HG03571 (cell line): Measurements from ENCODE around the gene HS3ST4.

Experiments used
- ATAC-seq: cut with Tn5 transposase; IDR thresholded peaks from one replicate; pipeline ENCODE4 v1.9.1; 2021; ENCODE audit not compliant: unreplicated experiment

Gene HS3ST4

GRCh38 chr16:25691519-25692091 is at the start of gene HS3ST4:
HS3ST4 (plus strand) TSS chr16:25691959.
- ATAC-seq: no peak

GRCh38 chr16:25643633-25644032 is 48.1 kb upstream of the HS3ST4 start:
- ATAC-seq: no peak

GRCh38 chr16:25656639-25657038 is 35.1 kb upstream of the HS3ST4 start:
- ATAC-seq: no peak

GRCh38 chr16:25676820-25677219 is 14.9 kb upstream of the HS3ST4 start:
- no peak for ATAC-seq

GRCh38 chr16:25679511-25679910 is 12.2 kb upstream of the HS3ST4 start:
- ATAC-seq: no peak

- no peak for ATAC-seq
Observed at GRCh38 chr16:25689137-25689836, 2.5 kb upstream of the HS3ST4 start.

- no peak for ATAC-seq
Observed at GRCh38 chr16:25690552-25691143, 1.1 kb upstream of the HS3ST4 start.

- ATAC-seq: no peak
Observed at GRCh38 chr16:25692351-25692741, 587 bp downstream of the HS3ST4 start.

- ATAC-seq: no peak
Observed at GRCh38 chr16:25692742-25693508, 1.2 kb downstream of the HS3ST4 start.

- ATAC-seq: no peak
Observed at GRCh38 chr16:25693631-25694030, 1.9 kb downstream of the HS3ST4 start.

- ATAC-seq: no peak
Observed at GRCh38 chr16:25699069-25699468, 7.3 kb downstream of the HS3ST4 start.

GRCh38 chr16:25700547-25700946 is 8.8 kb downstream of the HS3ST4 start:
- no peak for ATAC-seq

- ATAC-seq: no peak
Observed at GRCh38 chr16:25707553-25707952, 15.8 kb downstream of the HS3ST4 start.

- no peak for ATAC-seq
Observed at GRCh38 chr16:25707982-25708583, 16.3 kb downstream of the HS3ST4 start.

GRCh38 chr16:25709213-25709612 is 17.5 kb downstream of the HS3ST4 start:
- ATAC-seq: no peak

- ATAC-seq: no peak
Observed at GRCh38 chr16:25713785-25714570, 22.2 kb downstream of the HS3ST4 start.

- no peak for ATAC-seq
Observed at GRCh38 chr16:25716186-25716585, 24.4 kb downstream of the HS3ST4 start.

- ATAC-seq: no peak
Observed at GRCh38 chr16:25721439-25721838, 29.7 kb downstream of the HS3ST4 start.

- ATAC-seq: no peak
Observed at GRCh38 chr16:25726430-25727098, 34.8 kb downstream of the HS3ST4 start.
